GM19438 (cell line): Measurements from ENCODE around the gene CDH12.

Experiments used
- ATAC-seq: cut with Tn5 transposase; IDR thresholded peaks from one replicate; pipeline ENCODE4 v1.9.1; 2021; ENCODE audit warnings: low read depth; ENCODE audit not compliant: unreplicated experiment

CDH12 gene

DNA sequence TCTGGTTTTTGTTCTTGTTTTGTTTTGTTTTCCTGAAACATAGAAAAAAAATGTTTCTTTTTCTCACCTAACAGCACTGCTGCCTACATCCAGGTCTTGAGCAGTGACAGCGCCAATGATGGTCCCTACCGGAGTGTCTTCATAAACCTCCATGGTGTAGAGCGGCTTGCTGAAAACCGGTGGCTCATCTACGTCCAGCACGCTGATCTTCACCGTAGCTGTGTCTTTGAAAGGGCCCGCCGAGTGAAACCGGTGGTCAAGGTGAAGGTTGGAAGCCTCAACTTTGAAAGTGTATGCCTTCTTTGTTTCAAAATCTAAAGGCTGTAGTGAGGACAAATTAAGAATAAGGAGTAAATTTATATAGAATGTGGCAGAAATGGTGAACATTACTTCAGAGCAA, 1051.0 kb downstream of the CDH12 start:
- ATAC-seq: no peak

DNA sequence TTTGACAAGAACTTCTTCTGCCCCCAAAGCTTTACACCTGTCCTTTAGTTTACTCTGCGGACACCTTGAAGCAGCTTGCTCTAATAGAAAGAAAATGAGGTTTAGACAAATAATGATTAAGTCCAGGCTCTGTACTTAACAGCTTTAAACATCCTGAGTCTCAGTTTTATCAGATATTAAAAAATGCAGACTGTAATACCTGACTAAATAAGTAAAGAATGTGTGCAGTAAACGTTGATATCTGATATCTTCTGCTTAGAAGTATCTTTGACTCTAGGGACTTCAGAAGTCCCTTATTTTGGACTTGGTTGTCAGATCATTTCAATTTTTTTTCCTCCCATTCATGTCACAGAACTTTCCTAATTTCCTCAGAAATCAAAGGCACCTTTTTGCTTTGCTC, 1060.4 kb downstream of the CDH12 start:
- no peak for ATAC-seq

DNA sequence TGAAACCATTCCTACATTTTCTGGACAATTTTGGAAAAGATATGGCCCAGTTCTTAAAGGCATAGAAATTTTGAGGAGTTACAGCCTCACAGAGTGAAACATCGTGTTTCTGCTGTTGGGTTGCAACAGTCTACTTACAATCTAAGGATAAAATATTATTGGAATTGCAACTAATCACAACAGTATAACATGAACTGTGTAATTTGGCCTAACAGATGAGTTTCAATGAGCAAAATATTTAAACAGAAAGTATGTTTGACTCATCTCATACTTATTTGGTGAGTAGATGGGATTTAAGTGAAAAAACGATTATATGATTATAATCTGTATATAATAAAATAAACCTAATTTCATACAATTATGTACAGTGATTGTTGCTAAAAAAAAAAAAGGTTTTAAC, 1061.8 kb downstream of the CDH12 start:
- ATAC-seq: no peak

DNA sequence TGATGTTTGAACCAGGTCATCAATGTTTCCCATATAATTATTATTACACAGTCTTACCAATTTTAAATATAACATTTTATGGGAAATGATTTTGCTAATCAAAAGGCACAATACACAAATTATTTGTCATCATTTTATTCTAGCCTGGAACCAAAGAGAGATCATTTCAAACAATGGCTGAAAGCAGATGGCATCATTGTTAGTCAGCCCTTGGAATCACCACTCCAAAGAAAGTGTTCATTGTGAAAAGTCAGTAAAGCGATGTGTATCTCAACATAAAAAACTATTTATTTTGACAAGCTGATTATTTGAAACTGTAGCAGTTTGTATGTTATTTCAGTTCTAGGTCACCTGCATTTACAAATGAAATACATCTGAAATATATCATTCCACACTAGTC, 1068.7 kb downstream of the CDH12 start:
- no peak for ATAC-seq

DNA sequence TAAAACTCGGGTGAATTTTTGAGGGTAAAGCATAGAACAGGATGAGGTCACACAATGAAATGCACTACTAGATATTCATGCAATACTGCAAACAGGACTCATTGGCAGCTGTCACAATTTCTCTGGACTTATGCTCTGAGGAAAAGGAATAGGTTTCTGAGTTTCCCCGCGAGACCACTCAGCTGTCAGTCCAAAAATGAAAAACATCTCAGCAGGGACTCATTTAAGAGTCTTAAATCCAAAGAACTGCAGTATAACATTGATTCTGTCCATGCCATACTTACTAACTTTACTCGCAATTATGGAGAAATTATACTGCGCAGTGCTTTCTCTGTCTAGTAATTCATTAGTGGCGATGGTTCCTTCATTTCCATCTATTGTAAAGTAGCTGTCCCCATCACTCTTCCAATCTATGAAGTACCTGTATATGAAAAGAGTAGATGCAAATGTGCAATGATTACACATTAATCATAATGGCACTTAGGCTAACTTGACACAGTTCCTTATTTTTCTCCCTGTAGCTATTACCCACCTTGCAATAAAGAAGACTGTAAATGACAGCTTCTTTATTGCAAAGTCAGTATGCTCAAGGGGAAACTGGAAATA, 1070.0 kb downstream of the CDH12 start:
- ATAC-seq: no peak

GRCh38 chr5:21776466-21776865, 1076.7 kb downstream of the CDH12 start:
- ATAC-seq: no peak

GRCh38 chr5:21774801-21775200, 1078.3 kb downstream of the CDH12 start:
- no peak for ATAC-seq

DNA sequence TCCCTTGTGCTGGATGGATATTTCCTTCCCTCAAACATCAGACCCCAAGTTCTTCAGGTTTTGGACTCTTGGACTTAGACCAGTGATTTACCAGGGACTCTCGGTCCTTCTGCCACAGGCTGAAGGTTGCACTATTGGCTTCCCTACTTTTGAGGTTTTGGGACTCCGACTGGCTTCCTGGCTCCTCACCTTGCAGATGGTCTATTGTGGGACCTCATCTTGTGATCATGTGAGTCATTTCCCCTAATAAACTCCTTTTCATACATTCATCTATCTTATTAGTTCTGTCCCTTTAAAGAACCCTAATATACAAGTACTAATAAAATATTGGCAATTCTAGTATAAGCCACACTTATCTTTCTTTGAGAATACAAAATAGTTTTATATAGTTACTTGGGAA, 1078.9 kb downstream of the CDH12 start:
- ATAC-seq: no peak

GRCh38 chr5:21773456-21773855, 1079.7 kb downstream of the CDH12 start:
- no peak for ATAC-seq

GRCh38 chr5:21765406-21765805, 1087.7 kb downstream of the CDH12 start:
- ATAC-seq: no peak

DNA sequence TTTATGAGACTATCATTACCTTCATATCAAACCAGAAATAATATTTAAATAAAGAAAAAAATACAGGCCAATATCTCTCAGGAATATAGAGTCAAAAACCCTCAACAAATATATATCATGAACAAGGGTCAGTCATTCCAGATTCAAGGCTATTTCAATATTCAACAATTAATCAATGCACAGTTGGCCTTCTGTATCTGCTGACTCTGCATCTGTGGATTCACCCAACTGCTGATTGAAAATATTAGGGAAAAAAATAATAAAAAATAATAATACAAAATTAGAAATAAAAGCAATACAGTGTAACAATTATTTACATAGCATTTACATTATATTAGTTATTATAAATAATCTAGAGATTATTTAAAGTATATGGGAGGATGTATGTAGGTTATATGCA, 1114.0 kb downstream of the CDH12 start:
- ATAC-seq: no peak

DNA sequence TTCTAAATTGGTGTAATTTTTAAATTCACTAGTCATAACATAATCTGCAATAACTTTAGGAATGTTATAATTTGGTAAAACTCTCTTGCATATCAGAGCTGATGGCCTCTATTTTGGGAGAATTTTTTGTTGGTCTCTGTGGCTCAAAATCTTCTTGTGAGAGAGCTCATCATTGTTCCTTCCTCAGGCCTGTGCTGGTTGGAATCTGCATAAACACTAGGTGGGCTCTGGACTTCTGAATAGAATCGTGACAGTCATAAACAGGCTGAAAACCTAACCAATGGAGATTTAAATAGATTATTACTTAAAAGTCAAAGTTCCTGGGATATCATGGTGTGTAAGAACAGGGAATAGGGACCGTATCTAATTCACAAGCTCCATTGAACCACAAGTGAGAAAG, 1129.6 kb downstream of the CDH12 start:
- ATAC-seq: no peak

- ATAC-seq: no peak
Measured at GRCh38 chr5:21711866-21712758, 1141.0 kb downstream of the CDH12 start.

DNA sequence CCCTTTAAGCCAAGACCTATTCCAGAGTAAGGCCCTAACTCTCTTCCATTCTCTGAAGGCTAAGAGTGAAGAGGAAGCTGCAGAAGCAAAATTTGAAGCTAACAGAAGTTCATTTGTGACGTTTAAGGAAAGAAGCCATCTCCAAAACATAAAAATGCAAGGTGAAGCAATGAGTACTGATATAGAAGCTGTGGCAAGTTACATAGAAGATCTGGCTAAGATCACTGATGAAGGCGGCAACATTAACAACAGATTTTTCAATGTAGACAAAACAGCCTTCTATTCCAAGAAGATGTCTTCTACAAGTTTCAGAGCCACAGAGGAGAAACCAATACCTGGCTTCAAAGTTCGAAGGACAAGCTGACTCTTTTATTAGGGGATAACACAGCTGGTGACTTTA, 1143.4 kb downstream of the CDH12 start:
- no peak for ATAC-seq

- ATAC-seq: no peak
Measured at GRCh38 chr5:21704974-21705668, 1148.0 kb downstream of the CDH12 start.

GRCh38 chr5:21701317-21701716, 1151.8 kb downstream of the CDH12 start:
- ATAC-seq: no peak
